HG02678 (cell line): Measurements from ENCODE around the gene LMAN1L.

Source experiments
- ATAC-seq: cut with Tn5 transposase; IDR thresholded peaks from one replicate; pipeline ENCODE4 v1.9.1; 2021; ENCODE audit warnings: mild to moderate bottlenecking, moderate library complexity; ENCODE audit not compliant: unreplicated experiment

The LMAN1L gene

DNA sequence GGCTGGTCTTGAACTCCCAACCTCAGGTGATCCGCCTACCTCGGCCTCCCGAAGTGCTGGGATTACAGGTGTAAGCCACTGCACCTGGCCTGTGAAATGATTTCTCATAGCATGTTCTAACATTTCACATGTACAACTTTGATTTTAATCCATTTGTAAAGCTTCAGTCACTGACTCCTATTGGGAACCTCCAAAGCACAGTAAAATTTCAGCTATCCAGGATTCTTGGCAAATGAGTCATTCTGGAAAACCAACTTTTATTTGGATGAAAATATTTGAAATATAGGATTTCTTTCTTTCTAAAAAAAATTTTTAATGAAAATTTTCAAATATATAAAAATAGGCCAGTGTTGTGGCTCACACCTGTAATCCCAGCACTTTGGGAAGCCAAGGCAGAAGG, 2.7 kb upstream of the LMAN1L start:
- no peak for ATAC-seq

DNA sequence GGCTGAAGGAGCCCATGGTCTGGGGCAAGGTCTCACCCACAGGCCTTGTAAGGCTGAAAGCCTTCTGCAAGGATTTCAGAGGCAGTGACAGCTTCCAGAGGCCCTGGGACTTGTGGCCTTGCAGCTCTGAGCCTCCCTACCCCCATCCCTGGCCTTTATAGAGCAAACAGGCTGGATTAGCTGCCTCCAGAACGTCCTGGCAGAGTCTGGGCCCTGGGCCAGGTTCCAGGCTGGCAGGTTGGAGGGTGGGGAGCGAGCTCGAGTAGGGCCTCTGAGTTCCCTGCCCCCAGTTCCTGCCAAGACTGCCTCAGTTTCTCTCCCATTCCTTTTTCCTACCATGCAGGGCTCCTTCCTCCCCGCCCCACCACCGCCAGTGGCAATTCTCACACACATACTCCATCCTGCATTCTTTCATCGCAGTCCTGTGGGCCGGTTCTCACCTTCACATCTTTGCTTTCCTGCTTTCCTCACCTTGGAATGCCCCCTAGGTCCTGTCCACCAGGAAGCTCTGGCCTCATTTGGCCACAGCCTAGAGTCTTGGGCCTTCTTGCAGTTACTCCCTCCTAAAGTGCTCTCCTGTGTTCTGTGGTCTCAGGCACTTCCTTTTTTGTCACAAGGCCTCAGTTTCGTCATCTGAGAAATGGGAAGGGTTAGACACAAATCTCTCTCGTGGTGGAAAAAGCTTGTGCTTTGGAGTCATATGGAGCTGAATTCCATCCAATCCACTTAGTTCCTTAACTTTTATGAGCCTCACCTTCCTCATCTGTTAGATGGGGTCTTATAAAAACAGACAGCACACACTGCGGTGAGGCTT, 2.7 kb downstream of the LMAN1L start:
- no peak for ATAC-seq

DNA sequence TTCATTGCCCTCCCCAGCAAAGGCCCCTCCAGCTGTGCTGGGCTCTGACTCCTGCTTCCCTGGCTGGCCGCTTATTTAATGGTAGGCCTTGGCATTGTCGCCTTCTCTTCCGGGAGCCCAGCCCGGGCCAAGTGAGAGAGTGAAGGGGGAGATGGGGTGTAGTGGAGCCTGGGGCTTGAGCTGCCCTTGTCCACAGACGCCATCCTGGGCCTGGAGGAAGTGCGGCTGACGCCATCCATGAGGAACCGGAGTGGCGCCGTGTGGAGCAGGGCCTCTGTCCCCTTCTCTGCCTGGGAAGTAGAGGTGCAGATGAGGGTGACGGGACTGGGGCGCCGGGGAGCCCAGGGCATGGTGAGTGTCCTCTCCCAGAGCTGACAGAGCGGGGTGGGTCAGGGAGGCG, 3.3 kb downstream of the LMAN1L start:
- no peak for ATAC-seq

DNA sequence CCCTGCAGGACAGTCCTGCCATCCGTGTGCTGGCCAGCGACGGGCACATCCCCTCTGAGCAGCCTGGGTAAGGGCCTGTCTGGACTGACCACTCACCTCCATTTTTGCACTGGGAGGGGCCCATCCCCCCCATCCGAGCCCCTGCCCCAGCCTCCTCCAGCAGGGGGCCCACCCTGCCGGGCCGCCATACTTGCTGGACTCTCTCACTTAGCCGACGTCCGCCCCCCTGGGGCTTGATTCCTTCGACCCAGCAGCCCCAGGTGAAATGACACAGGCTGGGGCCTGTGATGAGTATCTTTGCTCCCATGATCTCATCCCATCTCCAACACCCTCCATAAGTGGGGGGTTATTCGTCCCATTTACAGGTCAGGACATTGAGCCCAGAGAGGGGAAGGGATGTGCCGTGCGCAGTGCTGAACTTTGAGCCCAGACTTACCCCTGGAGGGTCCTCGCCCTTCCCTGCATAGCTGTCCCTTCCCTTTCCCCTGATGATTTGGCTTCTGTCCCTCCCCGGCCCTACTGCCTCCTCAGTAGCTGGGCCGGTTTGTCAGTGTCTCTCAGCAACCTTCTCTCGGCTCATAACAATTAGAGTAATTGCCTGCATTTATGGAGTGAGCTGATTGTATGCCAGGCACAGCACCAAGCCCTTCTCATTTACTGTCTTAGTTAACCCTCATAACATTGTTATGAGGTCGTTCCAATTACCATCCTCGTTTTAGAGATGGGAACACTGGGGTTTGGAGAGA, 4.2 kb downstream of the LMAN1L start:
- ATAC-seq: no peak

DNA sequence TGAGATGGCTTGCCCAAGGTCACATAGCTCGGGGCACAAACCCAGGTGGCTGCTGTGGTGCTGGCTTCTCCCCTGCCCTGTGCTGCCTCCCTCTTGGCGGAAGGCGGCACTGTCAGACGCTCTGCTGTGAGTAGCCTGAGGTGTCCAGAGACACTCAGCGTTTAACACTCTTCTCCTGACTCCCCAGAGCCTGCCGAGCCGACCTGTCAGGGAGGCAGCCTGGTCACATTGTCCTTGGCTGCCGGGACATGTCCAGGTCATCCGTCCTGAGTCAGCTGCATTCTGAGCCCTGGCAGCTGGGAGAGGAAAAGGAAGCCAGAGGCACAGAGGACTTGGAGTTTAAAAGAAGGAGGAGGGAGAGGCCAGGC, 4.7 kb downstream of the LMAN1L start:
- ATAC-seq: no peak

DNA sequence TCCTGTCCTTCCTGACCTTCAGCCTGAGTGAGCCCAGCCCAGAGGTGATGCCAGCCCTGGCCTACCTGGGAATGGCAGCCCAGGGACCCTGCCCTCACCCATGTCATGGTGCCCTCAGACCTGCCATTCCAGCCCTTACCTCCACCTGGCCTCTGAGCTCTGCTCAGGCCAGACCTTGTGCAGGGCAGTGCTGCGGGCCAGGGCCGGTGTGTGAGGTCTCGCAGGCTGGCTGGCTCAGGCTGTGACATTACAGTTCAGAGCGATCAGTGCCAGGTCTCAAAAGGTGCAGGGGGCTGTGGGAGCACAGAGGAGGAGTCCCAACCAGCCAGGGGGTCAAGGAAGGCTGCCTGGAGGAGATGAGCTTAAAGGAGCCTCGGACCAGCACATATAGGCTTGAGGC, 7.4 kb downstream of the LMAN1L start:
- ATAC-seq: no peak

DNA sequence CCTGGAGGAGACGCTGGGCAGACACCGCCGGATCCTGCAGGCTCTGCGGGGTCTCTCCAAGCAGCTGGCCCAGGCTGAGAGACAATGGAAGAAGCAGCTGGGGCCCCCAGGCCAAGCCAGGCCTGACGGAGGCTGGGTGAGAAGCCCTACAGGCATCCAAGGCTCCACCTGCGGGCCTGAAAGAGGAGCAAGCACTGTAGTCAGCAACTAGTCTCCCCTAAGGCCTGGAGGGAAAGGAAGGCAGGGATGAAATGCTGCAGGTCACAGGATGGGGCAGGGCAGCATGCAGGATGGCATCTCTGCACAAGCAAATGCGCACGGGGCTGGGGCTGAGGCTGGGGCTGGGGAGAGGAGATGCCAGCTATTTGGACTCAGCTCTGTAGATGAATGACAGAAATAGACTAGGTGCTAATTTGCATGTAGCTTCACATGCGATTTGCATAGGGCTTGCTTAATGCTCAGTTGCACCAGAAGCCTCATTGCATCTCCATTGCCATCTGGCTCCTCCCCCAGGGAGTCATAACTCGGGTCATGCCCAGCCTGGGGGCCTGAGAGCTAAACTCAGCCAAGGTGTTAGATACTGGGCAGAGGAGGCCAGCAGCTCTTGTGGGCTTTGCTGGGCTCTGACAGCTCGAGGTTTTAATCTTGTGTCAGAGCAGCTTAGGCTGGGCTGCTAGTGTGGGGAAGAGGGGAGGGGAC, 8.6 kb downstream of the LMAN1L start:
- peak; percentile 72 for ATAC-seq

DNA sequence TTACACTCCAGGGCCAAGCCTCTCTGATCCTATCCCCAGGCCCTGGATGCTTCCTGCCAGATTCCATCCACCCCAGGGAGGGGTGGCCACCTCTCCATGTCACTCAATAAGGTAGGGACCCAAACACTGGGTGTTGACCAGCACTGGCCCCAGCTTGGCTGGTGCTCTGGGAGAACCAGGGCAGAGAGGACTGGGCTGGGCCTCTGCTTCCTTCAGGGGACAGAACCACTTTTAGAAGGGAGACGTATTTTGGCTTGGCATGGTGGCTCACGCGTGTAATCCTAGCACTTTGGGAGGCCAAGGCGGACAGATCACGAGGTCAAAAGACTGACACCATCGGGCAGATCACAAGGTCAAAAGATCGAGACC, 9.1 kb downstream of the LMAN1L start:
- ATAC-seq: no peak

DNA sequence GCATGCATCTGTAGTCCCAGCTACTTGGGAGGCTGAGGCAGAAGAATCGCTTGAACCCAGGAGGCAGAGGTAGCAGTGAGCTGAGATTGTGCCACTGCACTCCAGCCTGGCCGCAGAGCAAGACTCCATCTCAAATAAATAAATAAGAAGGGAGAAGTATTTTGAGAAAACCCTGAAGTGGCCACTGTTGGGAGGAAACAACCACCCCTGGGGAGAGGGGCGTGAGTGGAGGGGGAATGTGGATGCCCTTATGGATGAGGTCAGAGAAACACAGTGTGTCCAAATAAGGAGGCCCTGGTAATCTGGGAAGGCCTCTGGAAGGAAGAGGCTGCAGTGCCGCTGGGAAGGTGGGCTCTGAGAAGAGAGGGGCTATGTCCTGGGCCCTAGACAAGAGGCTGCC, 9.6 kb downstream of the LMAN1L start:
- ATAC-seq: no peak

DNA sequence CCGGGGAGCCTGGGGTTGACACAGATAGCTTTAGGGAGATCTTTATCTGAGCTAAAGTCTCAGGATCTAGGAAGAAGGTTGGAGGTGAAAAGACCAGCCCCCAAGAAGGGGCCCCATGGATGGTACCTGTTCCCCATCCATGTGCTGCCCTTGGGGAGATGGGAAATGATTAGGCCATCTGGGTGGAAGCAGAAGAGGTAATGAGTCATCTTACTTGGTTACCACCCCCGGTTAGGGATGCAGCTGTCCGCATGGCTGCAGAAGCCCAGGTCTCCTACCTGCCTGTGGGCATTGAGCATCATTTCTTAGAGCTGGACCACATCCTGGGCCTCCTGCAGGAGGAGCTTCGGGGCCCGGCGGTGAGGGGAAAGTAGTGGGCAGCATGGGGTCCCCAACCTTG, 10.7 kb downstream of the LMAN1L start:
- ATAC-seq: no peak

DNA sequence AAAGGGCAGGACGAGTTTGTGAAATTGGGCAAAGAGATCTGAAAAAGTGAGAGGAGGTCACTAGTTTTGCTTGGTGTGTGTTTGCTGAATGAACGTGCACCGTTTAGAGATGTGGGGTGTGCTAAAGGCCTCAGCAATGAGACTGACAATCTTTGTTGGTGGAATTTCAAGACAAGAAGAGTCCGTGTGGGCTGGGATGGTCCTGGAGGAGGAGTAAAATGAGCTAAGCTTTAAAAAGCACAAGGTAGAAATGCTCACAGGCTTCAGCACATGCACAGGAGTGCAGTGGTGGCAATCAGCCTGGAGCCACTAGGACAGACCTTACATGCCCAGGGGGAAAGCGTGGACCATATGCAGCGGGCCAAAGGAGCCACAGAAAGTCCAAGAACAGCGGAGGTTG, 12.3 kb downstream of the LMAN1L start:
- no peak for ATAC-seq

DNA sequence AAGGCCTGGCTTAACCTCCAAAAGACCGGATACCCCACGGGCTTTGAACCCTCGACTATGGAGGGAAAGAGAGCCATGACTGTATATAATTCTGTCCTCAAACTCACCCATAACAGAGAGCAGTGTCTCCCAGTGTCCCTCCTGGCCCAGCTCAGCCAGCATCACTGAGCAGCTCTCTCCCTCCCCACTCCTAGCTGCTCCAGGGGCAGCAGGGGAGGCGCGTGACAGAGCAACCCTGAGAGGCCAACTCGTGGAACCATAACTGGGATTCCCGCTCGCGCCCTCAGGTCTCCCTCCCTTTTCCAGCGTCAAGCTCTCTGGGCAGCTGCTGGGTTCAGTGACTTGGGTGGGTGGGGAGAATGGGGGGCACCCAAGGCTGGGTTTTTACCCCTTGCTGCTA, 13.2 kb downstream of the LMAN1L start:
- ATAC-seq: no peak

DNA sequence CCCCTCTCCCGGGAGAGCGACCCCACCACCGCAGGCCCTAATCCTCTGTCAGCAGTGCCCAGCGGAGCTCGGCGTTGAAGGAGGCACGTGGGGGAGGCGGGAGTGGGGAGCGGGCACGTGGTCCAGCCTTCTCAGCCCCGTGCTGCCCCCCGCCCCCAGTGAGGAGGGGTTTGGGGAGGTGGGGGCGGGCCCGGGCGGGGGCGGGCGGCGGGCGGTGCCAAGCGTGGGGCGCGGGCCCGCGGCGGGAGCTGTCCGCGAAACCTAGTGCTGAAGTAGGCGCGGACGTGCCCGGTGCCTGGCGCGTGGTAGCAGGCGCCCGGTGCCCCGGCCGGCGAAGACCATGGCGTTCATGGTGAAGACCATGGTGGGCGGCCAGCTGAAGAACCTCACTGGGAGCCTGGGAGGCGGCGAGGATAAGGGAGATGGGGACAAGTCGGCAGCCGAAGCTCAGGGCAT, 13.8 kb downstream of the LMAN1L start, which contains the start of gene CPLX3:
TSS of gene CPLX3 (plus strand) at position 264 of the 456 bp plus-strand sequence. CDS start at position 341, 77 bp downstream.
- no peak for ATAC-seq

DNA sequence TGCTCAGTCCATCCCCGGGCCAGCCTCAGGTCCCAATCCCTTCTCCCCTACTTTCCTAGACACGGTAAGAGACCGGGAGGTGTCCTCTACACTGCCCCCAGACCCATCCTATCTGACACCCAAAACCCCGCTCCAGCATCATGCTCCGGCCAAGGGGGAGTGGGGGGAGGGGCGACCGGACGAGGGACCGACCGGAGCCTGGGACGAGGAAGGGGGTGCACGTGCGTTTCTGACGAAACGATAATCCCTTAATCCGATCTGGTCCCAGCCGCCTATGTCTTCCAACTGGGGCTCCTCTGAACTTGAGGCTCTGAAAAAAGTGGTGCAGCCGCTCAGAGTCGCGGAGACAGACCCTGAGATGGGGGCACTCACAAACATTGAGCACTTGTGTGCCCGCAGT, 14.3 kb downstream of the LMAN1L start:
- ATAC-seq: no peak

DNA sequence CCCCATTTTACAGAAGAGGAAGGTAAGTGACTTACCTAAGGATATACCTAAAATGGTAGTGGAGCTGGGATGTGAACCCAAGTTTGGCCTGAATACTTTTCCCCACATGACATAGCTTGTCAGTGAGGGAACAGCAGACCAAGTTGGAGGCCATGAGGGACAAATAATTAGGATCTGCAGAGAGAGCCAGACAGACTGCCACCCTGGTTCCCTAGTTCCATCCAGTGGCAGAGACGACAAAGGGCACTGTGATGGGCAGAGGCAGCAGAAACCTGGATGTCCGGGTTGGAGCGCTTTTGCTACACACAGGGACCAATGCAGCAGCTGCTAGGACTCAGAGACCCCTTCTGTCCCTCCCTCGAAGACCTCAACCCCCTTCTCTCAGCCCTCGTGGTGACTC, 15.0 kb downstream of the LMAN1L start:
- no peak for ATAC-seq

DNA sequence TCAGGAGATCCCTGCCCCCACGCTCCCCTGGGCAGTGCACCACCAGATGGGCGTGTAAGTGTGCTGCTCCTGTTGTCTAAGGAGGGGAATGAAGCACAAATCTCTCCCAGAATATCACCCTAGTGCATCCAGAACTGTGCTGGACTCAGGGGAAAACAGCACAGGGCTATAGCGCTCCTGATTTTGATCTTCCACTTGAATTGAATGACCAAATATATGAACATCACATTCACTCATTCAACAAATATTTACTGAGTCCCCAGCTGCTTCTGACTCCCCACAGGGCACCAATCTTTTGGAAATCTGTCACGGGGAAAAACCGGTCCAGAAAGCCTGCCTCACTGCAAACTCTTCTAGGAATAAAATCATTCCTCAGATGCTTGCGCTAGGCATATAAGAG, 16.2 kb downstream of the LMAN1L start:
- no peak for ATAC-seq

DNA sequence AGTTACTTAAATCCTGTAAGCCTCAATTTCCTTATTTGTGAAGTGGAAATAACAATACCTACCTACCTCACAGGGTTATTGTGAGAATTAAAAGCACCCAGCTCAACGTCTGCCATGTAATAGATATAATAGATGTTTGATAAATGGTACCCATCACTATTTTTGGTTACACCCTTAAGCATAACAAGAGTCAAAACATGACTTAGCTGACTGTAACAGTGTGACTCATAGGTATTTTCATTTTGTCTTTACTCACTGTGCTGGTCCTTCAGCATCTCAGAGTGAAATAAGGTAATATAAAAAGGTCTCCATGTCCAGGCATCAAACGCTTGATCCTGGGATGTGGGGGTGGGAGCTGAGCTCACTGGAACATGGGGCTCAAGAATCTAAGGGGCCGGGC, 16.9 kb downstream of the LMAN1L start:
- ATAC-seq: no peak

DNA sequence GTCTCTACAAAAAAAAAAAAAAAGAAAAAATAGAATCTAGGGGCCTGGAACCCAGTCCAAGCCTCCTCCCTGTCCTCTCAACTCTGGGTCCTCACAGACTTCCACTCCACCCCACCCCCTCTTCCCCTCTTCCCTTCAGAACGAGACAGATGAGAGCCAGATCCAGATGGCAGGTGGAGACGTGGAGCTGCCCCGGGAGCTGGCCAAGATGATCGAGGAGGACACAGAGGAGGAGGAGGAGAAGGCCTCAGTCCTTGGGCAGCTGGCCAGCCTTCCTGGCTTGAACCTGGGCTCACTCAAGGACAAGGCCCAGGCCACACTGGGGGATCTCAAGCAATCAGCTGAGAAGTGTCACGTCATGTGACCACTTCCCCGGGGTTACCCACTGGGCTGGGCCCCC, 17.4 kb downstream of the LMAN1L start:
- ATAC-seq: no peak

DNA sequence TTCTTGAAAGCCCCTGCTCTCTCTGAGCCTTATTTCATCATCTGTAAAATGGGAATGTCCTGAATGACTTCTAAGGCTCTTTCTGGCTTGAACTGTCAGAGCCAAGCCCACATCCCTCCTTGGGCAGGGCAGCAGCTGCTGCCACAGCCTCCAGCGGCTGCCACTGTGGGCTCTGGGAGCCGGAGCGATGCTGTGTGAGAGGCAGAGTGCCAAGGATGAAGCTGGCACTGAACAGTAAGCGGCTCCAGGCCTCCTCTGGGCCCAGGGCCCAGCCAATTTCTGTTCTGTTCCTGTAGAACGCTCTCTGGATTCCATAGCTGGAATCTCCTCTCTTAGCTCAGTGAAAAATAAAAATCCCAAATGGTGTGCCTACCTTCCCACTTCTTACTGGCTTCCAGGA, 18.2 kb downstream of the LMAN1L start:
- no peak for ATAC-seq

DNA sequence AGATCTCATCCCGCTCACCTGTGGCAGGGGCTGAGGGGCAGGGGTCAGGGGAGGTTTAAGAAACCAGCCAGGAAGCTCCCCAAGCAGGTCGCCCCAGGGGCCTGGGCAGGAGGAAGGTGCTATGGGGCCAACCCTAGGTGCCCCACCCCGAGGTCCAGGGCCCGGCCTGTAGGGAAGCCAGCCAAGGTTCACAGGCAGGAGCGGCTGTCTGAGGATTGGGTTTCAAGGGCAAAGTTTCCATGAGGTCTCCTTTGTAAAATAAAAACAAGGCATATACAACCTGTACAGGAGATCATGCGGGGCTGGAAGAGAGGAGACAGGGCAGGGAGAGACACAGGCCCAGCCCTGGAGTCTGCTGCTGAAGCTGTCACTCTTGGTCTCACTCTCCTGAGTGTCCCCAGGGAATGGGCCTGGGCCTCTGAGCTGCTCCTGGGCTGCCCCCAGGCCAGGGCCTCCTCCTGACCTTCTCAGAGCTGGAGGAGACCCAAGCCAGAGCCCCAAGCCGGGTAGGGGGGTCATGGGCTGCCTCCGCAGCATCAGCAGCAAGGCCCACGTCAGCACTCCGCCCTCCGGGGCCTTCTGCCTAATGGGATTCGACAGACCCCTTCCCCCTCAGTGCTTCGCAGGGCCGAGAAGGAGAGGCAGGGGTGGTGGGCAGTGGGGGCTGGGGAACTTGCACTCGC, 19.3 kb downstream of the LMAN1L start:
- no peak for ATAC-seq

DNA sequence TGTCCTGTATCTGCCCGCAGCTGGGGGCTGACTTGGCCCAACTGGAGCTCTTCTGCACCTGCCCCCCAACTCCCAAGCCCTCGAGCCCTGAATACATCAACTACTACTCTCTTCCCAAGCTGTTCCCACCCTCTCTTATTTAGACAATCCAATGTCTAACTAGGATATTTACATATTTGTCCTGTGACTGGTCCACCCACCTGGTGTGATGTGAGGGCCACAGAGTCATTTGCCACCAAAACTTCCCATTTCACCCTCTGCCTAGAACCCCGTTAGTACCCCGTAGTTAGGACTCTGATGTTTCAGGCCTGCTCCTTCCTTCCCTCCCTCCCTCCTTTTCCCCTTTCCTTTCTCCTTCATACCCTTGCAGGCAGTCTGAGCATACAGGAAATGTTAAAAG, 20.2 kb downstream of the LMAN1L start:
- no peak for ATAC-seq
